GM18873 (cell line): Measurements from ENCODE around the gene HSP90AB1.
"Not testable (repeated sequence)": the region's sequence is repeated elsewhere in the genome, so short reads cannot be mapped to it uniquely, and the experiment has no call there.

ENCODE experiments used
- ATAC-seq: cut with Tn5 transposase; IDR thresholded peaks from one replicate; pipeline ENCODE4 v1.9.1; 2021; ENCODE audit warnings: mild to moderate bottlenecking, moderate library complexity, moderate number of reproducible peaks; ENCODE audit not compliant: unreplicated experiment, low FRiP score

Gene HSP90AB1

GRCh38 chr6:44221961-44222335, 25.0 kb upstream of the HSP90AB1 start:
- no peak for ATAC-seq

GRCh38 chr6:44222486-44223318, 24.2 kb upstream of the HSP90AB1 start:
- ATAC-seq, result no peak

- ATAC-seq, result no peak
Measured at GRCh38 chr6:44223319-44224028, 23.4 kb upstream of the HSP90AB1 start, which contains the start of gene SLC29A1. Gene SLC29A1, plus strand, starts transcription at chr6:44223595. Its CDS starts 3,719 bp downstream, at chr6:44227314.

- ATAC-seq, result no peak
Measured at GRCh38 chr6:44224029-44224964, 22.6 kb upstream of the HSP90AB1 start.

- ATAC-seq, result no peak
Measured at GRCh38 chr6:44224965-44225305, 22.0 kb upstream of the HSP90AB1 start.

- ATAC-seq, result no peak
Measured at GRCh38 chr6:44225579-44226325, 21.1 kb upstream of the HSP90AB1 start.

GRCh38 chr6:44226368-44227147, 20.3 kb upstream of the HSP90AB1 start:
- no peak for ATAC-seq

- ATAC-seq, result no peak
Measured at GRCh38 chr6:44227148-44227793, 19.6 kb upstream of the HSP90AB1 start.

GRCh38 chr6:44228031-44228430, 18.9 kb upstream of the HSP90AB1 start:
- no peak for ATAC-seq

GRCh38 chr6:44228433-44228832, 18.5 kb upstream of the HSP90AB1 start:
- ATAC-seq, result no peak

GRCh38 chr6:44228836-44229235, 18.1 kb upstream of the HSP90AB1 start:
- ATAC-seq, result no peak

GRCh38 chr6:44229376-44230033, 17.4 kb upstream of the HSP90AB1 start:
- ATAC-seq, result no peak

- ATAC-seq, result no peak
Measured at GRCh38 chr6:44230034-44230675, 16.7 kb upstream of the HSP90AB1 start.

GRCh38 chr6:44231426-44231825, 15.5 kb upstream of the HSP90AB1 start:
- ATAC-seq, result not testable (repeated sequence)

- no peak for ATAC-seq
Measured at GRCh38 chr6:44232676-44233566, 14.0 kb upstream of the HSP90AB1 start.

- no peak for ATAC-seq
Measured at GRCh38 chr6:44233567-44234100, 13.3 kb upstream of the HSP90AB1 start.
